HepG2 (cell line): ENCODE data around the gene ETFB. TPM values are rescaled to one million over a fixed set of nuclear protein-coding genes. Genes with fewer than 3 reads are reported as not detected.

Source experiments
- CBX2 ChIP-seq, 2 experiments: fragments of 200-600 bp in 1 of 2; sonication (generic); formaldehyde crosslinking in 1 of 2; IDR thresholded peaks; 2 replicates each; pipeline versions ENCODE4 v1.7.0 to v1.8.1; 2018 to 2022; ENCODE audit warnings: low read depth in 2 of 2, low read length in 1 of 2, mild to moderate bottlenecking in 1 of 2, missing genetic modification reagents in 1 of 2
- CREM ChIP-seq, 2 experiments: sonication (generic) in 1 of 2; formaldehyde crosslinking in 1 of 2; IDR thresholded peaks; 2 replicates each; pipeline versions ENCODE4 v1.4.0 to v1.6.1; 2016 to 2020; ENCODE audit warnings: antibody characterized with exemption in 1 of 2, mild to moderate bottlenecking in 1 of 2, missing genetic modification reagents in 1 of 2
- CSRNP1 ChIP-seq: sonication (generic); formaldehyde crosslinking; IDR thresholded peaks from 2 replicates; pipeline ENCODE4 v1.8.1; 2023; ENCODE audit warnings: mild to moderate bottlenecking, missing genetic modification reagents
- HNF4A ChIP-seq: sonication (generic); formaldehyde crosslinking; IDR thresholded peaks from 2 replicates; pipeline ENCODE4 v1.4.0; 2020; ENCODE audit warnings: missing genetic modification reagents
- HOXA9 ChIP-seq: sonication (generic); formaldehyde crosslinking; IDR thresholded peaks from 2 replicates; pipeline ENCODE4 v1.8.1; 2022; ENCODE audit warnings: missing genetic modification reagents, mild to moderate bottlenecking, moderate library complexity, borderline replicate concordance
- KDM5A ChIP-seq: fragments of 200-600 bp; sonication (generic); IDR thresholded peaks from 2 replicates; pipeline ENCODE4 v1.7.0; 2018; ENCODE audit warnings: antibody characterized with exemption, mild to moderate bottlenecking, low read length, borderline replicate concordance
- PAF1 ChIP-seq: IDR thresholded peaks from 2 replicates; pipeline ENCODE4 v1.6.1; 2016; ENCODE audit warnings: missing genetic modification reagents, missing compliant biosample characterization
- SKIL ChIP-seq: sonication (generic); formaldehyde crosslinking; IDR thresholded peaks from 2 replicates; pipeline ENCODE4 v1.8.0; 2022; ENCODE audit warnings: missing genetic modification reagents, mild to moderate bottlenecking, moderate library complexity, borderline replicate concordance
- STAT6 ChIP-seq: sonication (generic); formaldehyde crosslinking; IDR thresholded peaks from 2 replicates; pipeline ENCODE4 v1.4.0; 2020; ENCODE audit warnings: missing genetic modification reagents, mild to moderate bottlenecking, borderline replicate concordance
- USF2 ChIP-seq, 2 experiments: sonication (generic) in 1 of 2; formaldehyde crosslinking in 1 of 2; IDR thresholded peaks; 2 replicates each; pipeline versions ENCODE4 v1.5.1 to v1.6.1; 2011 to 2020; ENCODE audit warnings: borderline replicate concordance in 1 of 2, low read depth in 1 of 2, low read length in 1 of 2, mild to moderate bottlenecking in 1 of 2, missing genetic modification reagents in 1 of 2, moderate library complexity in 1 of 2
- ZNF331 ChIP-seq: sonication (generic); formaldehyde crosslinking; IDR thresholded peaks from 2 replicates; pipeline ENCODE4 v1.4.0; 2020; ENCODE audit warnings: missing genetic modification reagents
- ZNF430 ChIP-seq: sonication (generic); formaldehyde crosslinking; IDR thresholded peaks from 2 replicates; pipeline ENCODE4 v1.9.0; 2021; ENCODE audit warnings: mild to moderate bottlenecking, missing genetic modification reagents
- ZNF691 ChIP-seq: sonication (generic); formaldehyde crosslinking; IDR thresholded peaks from 2 replicates; pipeline ENCODE4 v1.4.0; 2020; ENCODE audit warnings: missing genetic modification reagents, low read depth, mild to moderate bottlenecking, borderline replicate concordance
- ZNF720 ChIP-seq: sonication (generic); formaldehyde crosslinking; IDR thresholded peaks from 2 replicates; pipeline ENCODE4 v1.4.0; 2020; ENCODE audit warnings: missing genetic modification reagents
- ZNF792 ChIP-seq: IDR thresholded peaks from 2 replicates; pipeline ENCODE4 v1.6.1; 2016
- ZSCAN9 ChIP-seq: IDR thresholded peaks from 2 replicates; pipeline ENCODE4 v1.6.1; 2016; ENCODE audit warnings: borderline replicate concordance
- polyA plus RNA-seq, 8 experiments: library from polyadenylated mRNA; depleted of rRNA in 3 of 8; stranded (reverse) in 7 of 8; unstranded in 1 of 8; fragments of >200 nt; fragmentation: Illumina TruSeq in 4 of 8; extraction: Trizol in 4 of 8; gene quantifications; 2 replicates each; pipeline versions ENCODE4 v1.2.1 to v1.2.3, GENCODE V29; 2011 to 2016; ENCODE audit warnings: low read depth in 4 of 8, missing spikeins in 1 of 8, mixed read lengths in 1 of 8; ENCODE audit not compliant: insufficient read depth in 1 of 8
- total RNA-seq, 5 experiments: library from RNA; depleted of rRNA; stranded (reverse); fragments of >200 nt; fragmentation: Illumina TruSeq; extraction: Trizol; gene quantifications; 2 replicates each; pipeline ENCODE4 v1.2.3, GENCODE V29; 2016; ENCODE audit warnings: low read depth in 1 of 5

ETFB gene
- total and polyA plus RNA-seq, 2 of the 13 experiments (the other 11 are each of a cell fraction or from before 2014, with no cell fraction given) = 678 to 1,314 TPM

GRCh38 chr19:51365211-51365964 is 800 bp downstream of the ETFB start (continued):
- TF ChIP-seq CSRNP1 (CRISPR knock-in tag) (0 out of 2 replicates have a peak, but pooled peaks have one; percentile 20), PAF1 (CRISPR knock-in tag) (peak; percentile 92; the same call in 1 of the 2 replicates), USF2 (IDR thresholded peaks at IDR 0.05; ENCODE audit: low read depth, low read length) (no peak), USF2 (CRISPR knock-in tag; IDR thresholded peaks at IDR 0.05; ENCODE audit: borderline replicate concordance) (no peak), CBX2 (IDR thresholded peaks at IDR 0.05; ENCODE audit: low read depth, low read length) (no peak), CBX2 (CRISPR knock-in tag; IDR thresholded peaks at IDR 0.05; ENCODE audit: low read depth) (no peak), CREM (IDR thresholded peaks at IDR 0.05) (peak; percentile 50; the same call in 1 of the 2 replicates), CREM (CRISPR knock-in tag; IDR thresholded peaks at IDR 0.05) (no peak), ZNF720 (no peak), KDM5A (0 out of 2 replicates have a peak, but pooled peaks have one; percentile 7), ZNF331 (CRISPR knock-in tag) (peak; percentile 83), HOXA9 (no peak), HNF4A (peak; percentile 92), ZNF691 (peak; percentile 81; the same call in 1 of the 2 replicates), ZNF430 (peak; percentile 61; the same call in 1 of the 2 replicates), ZNF792 (CRISPR knock-in tag) (peak; percentile 83), STAT6 (CRISPR knock-in tag) (no peak), ZSCAN9 (CRISPR knock-in tag) (peak; percentile 77), SKIL (CRISPR knock-in tag) (peak; percentile 51; the same call in 1 of the 2 replicates)
